Mesothelial cell of epicardium (in vitro differentiated cells): ENCODE measurements around the gene OSBPL8. TPM values are rescaled to one million over a fixed set of nuclear protein-coding genes. Genes with fewer than 3 reads are reported as not detected.

Experiments used
- DNase-seq, 2 experiments: peaks; one replicate each; pipeline ENCODE4 v3.0.0; 2021; ENCODE audit warnings: low spot score in 2 of 2; ENCODE audit not compliant: unreplicated experiment in 2 of 2
- H3K27ac Mint-ChIP-seq: 2 replicates; pipeline ENCODE4 v1.8.0; 2021; ENCODE audit warnings: mixed read lengths
- H3K27me3 Mint-ChIP-seq: 2 replicates; pipeline ENCODE4 v1.8.0; 2021; ENCODE audit warnings: low read depth, mixed read lengths
- H3K36me3 Mint-ChIP-seq: 2 replicates; pipeline ENCODE4 v1.8.0; 2021; ENCODE audit warnings: mixed read lengths
- H3K4me1 Mint-ChIP-seq: 2 replicates; pipeline ENCODE4 v1.8.0; 2021; ENCODE audit warnings: mixed read lengths
- H3K4me3 Mint-ChIP-seq: 2 replicates; pipeline ENCODE4 v1.8.0; 2021; ENCODE audit warnings: mild to moderate bottlenecking, moderate library complexity, mixed read lengths
- H3K9me3 Mint-ChIP-seq: 2 replicates; pipeline ENCODE4 v1.8.0; 2021; ENCODE audit warnings: mixed read lengths
- CTCF ChIP-seq: fragments of 200-600 bp; sonication (generic); IDR thresholded peaks from one replicate; pipeline ENCODE4 v1.5.0; 2021; ENCODE audit warnings: antibody characterized with exemption; ENCODE audit not compliant: unreplicated experiment
- total RNA-seq: library from RNA; stranded (reverse); gene quantifications from 3 replicates; pipeline ENCODE4 v1.2.1, GENCODE V29; 2021

Gene OSBPL8
- total RNA-seq, 1 donor from 2014 or later, result 51.5 TPM

DNA sequence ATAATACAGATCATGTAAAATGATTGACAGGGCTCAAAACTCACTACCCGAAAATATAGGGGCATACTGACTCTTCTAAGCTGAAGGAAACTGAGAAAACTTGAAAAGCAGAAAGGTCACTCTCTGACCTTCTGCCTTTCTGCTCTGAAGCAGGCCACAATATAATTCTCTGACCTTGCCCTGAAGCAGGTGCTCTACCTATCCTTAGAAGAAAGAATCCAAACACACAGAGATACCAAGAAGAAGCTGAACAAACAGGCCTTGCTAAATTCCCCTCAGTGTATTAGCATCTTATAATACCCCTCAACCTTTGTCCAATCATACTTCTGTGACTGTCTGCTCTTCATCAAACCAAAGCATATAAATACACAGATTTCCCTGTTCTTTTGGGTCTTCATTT lies 150.5 kb downstream of the OSBPL8 start:
- Mint-ChIP-seq H3K9me3 (peaks cover 6% of the 10 kb centered on the region), H3K27ac (no peak overlapping the region), H3K4me3 (no peak overlapping the region), H3K4me1 (peaks cover 4% of the 10 kb centered on the region), H3K36me3 (peaks cover 4% of the 10 kb centered on the region), H3K27me3 (no peaks in the 10 kb centered on the region)
- no peak for DNase-seq
- TF ChIP-seq CTCF, result no peak

- peaks cover 5% of the 10 kb centered on the region for H3K36me3 Mint-ChIP-seq
- DNase-seq, result no peak
- peaks cover 4% of the 10 kb centered on the region for H3K4me1 Mint-ChIP-seq
- H3K4me3 Mint-ChIP-seq, result no peak overlapping the region
- no peak for TF ChIP-seq CTCF
- H3K27ac Mint-ChIP-seq, result no peak overlapping the region
- H3K9me3 Mint-ChIP-seq, result peaks cover 6% of the 10 kb centered on the region
- no peaks in the 10 kb centered on the region for H3K27me3 Mint-ChIP-seq
Observed at GRCh38 chr12:76407710-76408109, 151.9 kb downstream of the OSBPL8 start.

- H3K27me3 Mint-ChIP-seq, result no peaks in the 10 kb centered on the region
- peaks cover 12% of the 10 kb centered on the region for H3K36me3 Mint-ChIP-seq
- DNase-seq, result no peak
- no peak overlapping the region for H3K4me3 Mint-ChIP-seq
- TF ChIP-seq CTCF, result no peak
- no peaks in the 10 kb centered on the region for H3K4me1 Mint-ChIP-seq
- H3K9me3 Mint-ChIP-seq, result no peaks in the 10 kb centered on the region
- H3K27ac Mint-ChIP-seq, result no peak overlapping the region
Observed at GRCh38 chr12:76402259-76402658, 157.3 kb downstream of the OSBPL8 start.

GRCh38 chr12:76400136-76400535 lies 159.4 kb downstream of the OSBPL8 start:
- DNase-seq, result no peak
- H3K27ac Mint-ChIP-seq, result no peak overlapping the region
- no peak for TF ChIP-seq CTCF
- H3K36me3 Mint-ChIP-seq, result peaks cover 11% of the 10 kb centered on the region
- H3K27me3 Mint-ChIP-seq, result no peaks in the 10 kb centered on the region
- no peak overlapping the region for H3K4me3 Mint-ChIP-seq
- no peaks in the 10 kb centered on the region for H3K9me3 Mint-ChIP-seq
- H3K4me1 Mint-ChIP-seq, result no peaks in the 10 kb centered on the region

- Mint-ChIP-seq H3K4me3 (no peak overlapping the region), H3K27me3 (no peaks in the 10 kb centered on the region), H3K4me1 (no peaks in the 10 kb centered on the region), H3K9me3 (no peaks in the 10 kb centered on the region), H3K27ac (no peak overlapping the region), H3K36me3 (peaks cover 14% of the 10 kb centered on the region)
- no peak for DNase-seq
- no peak for TF ChIP-seq CTCF
Observed at GRCh38 chr12:76399040-76399439, 160.5 kb downstream of the OSBPL8 start.

- Mint-ChIP-seq H3K27me3 (no peaks in the 10 kb centered on the region), H3K9me3 (no peaks in the 10 kb centered on the region), H3K36me3 (peaks cover 13% of the 10 kb centered on the region), H3K4me1 (no peaks in the 10 kb centered on the region), H3K27ac (no peak overlapping the region), H3K4me3 (no peak overlapping the region)
- no peak for DNase-seq
- no peak for TF ChIP-seq CTCF
Observed at GRCh38 chr12:76398106-76398505, 161.5 kb downstream of the OSBPL8 start.
